Testis (tissue), 2 donors: ENCODE data around the gene NOS3.

ENCODE experiments used
- CTCF ChIP-seq, 3 experiments: fragments of 450-650 bp in 2 of 3; fragments of 200-600 bp in 1 of 3; sonication (generic) in 1 of 3; IDR thresholded peaks; one replicate each; pipeline ENCODE4 v1.5.1; 2016 to 2019; ENCODE audit warnings: antibody characterized with exemption in 3 of 3, mild to moderate bottlenecking in 2 of 3, moderate library complexity in 1 of 3
- POLR2A ChIP-seq: fragments of 450-650 bp; IDR thresholded peaks from one replicate; pipeline ENCODE4 v1.6.1; 2017; ENCODE audit warnings: antibody characterized with exemption, mild to moderate bottlenecking, moderate library complexity

- TF ChIP-seq CTCF (IDR thresholded peaks at IDR 0.05) = no peak
- no peak for TF ChIP-seq POLR2A
These were observed 53.1 kb downstream of the NOS3 start for GRCh38 chr7:151043959-151044358.
